Measurements from ENCODE around the gene ZNF17. TPM values are rescaled to one million over a fixed set of nuclear protein-coding genes. Genes with fewer than 3 reads are reported as not detected.

The ZNF17 gene
- total and polyA plus RNA-seq, 2 of the 8 experiments (the other 6 are each of a cell fraction or from before 2014, with no cell fraction given): 3.8 to 10.2 TPM

DNA sequence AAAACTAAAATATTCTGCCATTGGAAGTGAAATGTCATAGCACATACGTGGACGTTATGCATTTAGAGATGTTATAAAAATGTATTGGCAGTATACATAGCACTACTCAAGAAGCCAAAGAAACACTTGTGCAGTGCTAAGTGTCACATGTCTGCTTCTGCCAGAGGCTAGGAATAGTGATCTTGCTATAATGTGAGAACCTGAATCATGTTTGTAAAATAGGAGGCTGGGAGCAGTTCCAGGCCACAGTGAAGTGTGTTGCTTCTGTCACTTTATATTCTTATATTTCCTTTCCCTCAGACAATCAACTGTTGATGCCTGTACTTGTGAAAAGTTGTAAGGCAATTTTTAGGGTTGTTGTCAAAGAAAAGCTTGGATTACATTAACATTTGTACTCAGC lies 44.2 kb upstream of the ZNF17 start:
- Histone ChIP-seq H3K23ac (ENCODE audit: insufficient read length) (no peak overlapping the region), H2BK120ac (replicated peaks; ENCODE audit: low read depth, low read length) (no peak overlapping the region), H3K79me2 (ENCODE audit: control insufficient read depth in 1 of 2, insufficient read depth in 2 of 2, low read length in 2 of 2) (peaks cover 0 to 7% of the 10 kb centered on the region in 2 experiments; a peak in 1 of 4 replicates), H4K8ac (ENCODE audit: extremely low read depth, insufficient read depth, low read length) (no peak overlapping the region), H2BK20ac (ENCODE audit: low read length) (no peak overlapping the region), H3K36me3 (ENCODE audit: control insufficient read depth in 2 of 4, insufficient read depth in 4 of 4, low read length in 3 of 4) (no peaks in the 10 kb centered on the region), H3K4me3 (ENCODE audit: extremely low read depth in 1 of 4, insufficient read depth in 2 of 4, low read depth in 3 of 4, low read length in 4 of 4) (no peak overlapping the region), H3K4me2 (ENCODE audit: insufficient read depth in 1 of 2, low read depth in 2 of 2, low read length in 2 of 2) (no peak overlapping the region), H4K20me1 (replicated peaks in 1 of 2; ENCODE audit: control insufficient read depth in 1 of 2, insufficient read depth in 2 of 2, low read length in 2 of 2) (no peaks in the 10 kb centered on the region), H2BK15ac (ENCODE audit: low read length) (no peak overlapping the region), H3K4ac (replicated peaks; ENCODE audit: insufficient read length, low read depth, low read length) (no peak overlapping the region), H2BK12ac (ENCODE audit: low read depth, low read length) (no peak overlapping the region), H3K9me3 (ENCODE audit: insufficient read depth in 2 of 2, low read depth in 1 of 2, low read length in 1 of 2) (peaks cover 0 to 3% of the 10 kb centered on the region in 2 experiments; a peak in 1 of 4 replicates), H2BK5ac (ENCODE audit: low read depth, low read length) (no peak overlapping the region), H4K91ac (replicated peaks; ENCODE audit: insufficient read length, low read length) (no peak overlapping the region), H3K9ac (replicated peaks in 1 of 4; ENCODE audit: extremely low read depth in 1 of 4, low read depth in 3 of 4, low read length in 3 of 4) (no peak overlapping the region), H3K79me1 (ENCODE audit: low read depth, low read length) (no peaks in the 10 kb centered on the region; the same call in 1 of the 2 replicates), H3K14ac (ENCODE audit: insufficient read length) (no peak overlapping the region), H3K4me1 (replicated peaks in 1 of 4; ENCODE audit: control insufficient read depth in 3 of 4, insufficient read depth in 4 of 4, low read length in 3 of 4) (peaks cover 0 to 2% (median 1%) of the 10 kb centered on the region in 4 experiments; a peak in 2 of 7 replicates), H3K56ac (replicated peaks; ENCODE audit: insufficient read length, low read depth, low read length) (no peak overlapping the region), H3K18ac (ENCODE audit: extremely low read depth, low read length) (no peak overlapping the region), H2AFZ (ENCODE audit: low read length) (no peak overlapping the region), H4K5ac (ENCODE audit: insufficient read length, low read depth, low read length) (no peak overlapping the region), H3K27ac (ENCODE audit: low read depth, low read length) (no peak overlapping the region), H3K23me2 (ENCODE audit: low read depth, low read length) (peaks cover 9% of the 10 kb centered on the region), H3K27me3 (replicated peaks in 1 of 4; ENCODE audit: control insufficient read depth in 3 of 4, extremely low read depth in 1 of 4, insufficient read depth in 3 of 4, low read length in 3 of 4) (no peaks in the 10 kb centered on the region), H2AK5ac (ENCODE audit: low read depth, low read length) (no peak overlapping the region)
- POLR2A ChIA-PET (ENCODE audit: partially characterized antibody): interaction anchor here (1.3 kb wide), 1 partner anchor 23 kb away, joined by 3 read pairs; the partner anchor contains the start of gene ZNF548
- no peak for DNase-seq (ENCODE audit: low read depth in 1 of 2, low spot score in 2 of 2)
- CTCF ChIA-PET (ENCODE audit: partially characterized antibody): no interaction called here
- WGBS, 2 experiments (ENCODE audit: extremely low coverage in 1 of 2, insufficient coverage in 1 of 2, insufficient read length in 1 of 2, insufficient replicate concordance in 2 of 2, low coverage in 1 of 2, low lambda C conversion rate in 2 of 2, missing lambda C conversion rate in 1 of 2): 94% methylated on average over 2 of the region's 2 CpGs; no CpG with 5 or more reads in 1 of the 2 experiments
- no peak for FAIRE-seq
- TF ChIP-seq RFX5 (IDR thresholded peaks at IDR 0.05; ENCODE audit: borderline replicate concordance, low read depth, low read length) (no peak), HDAC6 (IDR thresholded peaks at IDR 0.05; ENCODE audit: low read depth, low read length) (no peak), TCF12 (IDR thresholded peaks at IDR 0.05; ENCODE audit: low read depth, low read length) (no peak), SIX5 (IDR thresholded peaks at IDR 0.05; ENCODE audit: low read depth, low read length) (no peak), GTF2F1 (IDR thresholded peaks at IDR 0.05; ENCODE audit: borderline replicate concordance, low read depth, low read length) (no peak), SP2 (IDR thresholded peaks at IDR 0.05; ENCODE audit: low read length) (no peak), SAP30 (IDR thresholded peaks at IDR 0.05; ENCODE audit: insufficient read depth, insufficient replicate concordance, low read length) (no peak), KDM1A (IDR thresholded peaks at IDR 0.05; ENCODE audit: borderline replicate concordance, low read length) (no peak), SP1 (IDR thresholded peaks at IDR 0.05; ENCODE audit: low read depth, low read length) (no peak)
- TF ChIP-seq, protein P1, sequence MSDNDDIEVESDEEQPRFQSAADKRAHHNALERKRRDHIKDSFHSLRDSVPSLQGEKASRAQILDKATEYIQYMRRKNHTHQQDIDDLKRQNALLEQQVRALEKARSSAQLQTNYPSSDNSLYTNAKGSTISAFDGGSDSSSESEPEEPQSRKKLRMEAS (IDR thresholded peaks at IDR 0.05): no peak
- TF ChIP-seq, protein P2, sequence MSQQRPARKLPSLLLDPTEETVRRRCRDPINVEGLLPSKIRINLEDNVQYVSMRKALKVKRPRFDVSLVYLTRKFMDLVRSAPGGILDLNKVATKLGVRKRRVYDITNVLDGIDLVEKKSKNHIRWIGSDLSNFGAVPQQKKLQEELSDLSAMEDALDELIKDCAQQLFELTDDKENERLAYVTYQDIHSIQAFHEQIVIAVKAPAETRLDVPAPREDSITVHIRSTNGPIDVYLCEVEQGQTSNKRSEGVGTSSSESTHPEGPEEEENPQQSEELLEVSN (IDR thresholded peaks at IDR 0.05): no peak
- TF ChIP-seq, protein P3, sequence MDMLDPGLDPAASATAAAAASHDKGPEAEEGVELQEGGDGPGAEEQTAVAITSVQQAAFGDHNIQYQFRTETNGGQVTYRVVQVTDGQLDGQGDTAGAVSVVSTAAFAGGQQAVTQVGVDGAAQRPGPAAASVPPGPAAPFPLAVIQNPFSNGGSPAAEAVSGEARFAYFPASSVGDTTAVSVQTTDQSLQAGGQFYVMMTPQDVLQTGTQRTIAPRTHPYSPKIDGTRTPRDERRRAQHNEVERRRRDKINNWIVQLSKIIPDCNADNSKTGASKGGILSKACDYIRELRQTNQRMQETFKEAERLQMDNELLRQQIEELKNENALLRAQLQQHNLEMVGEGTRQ (IDR thresholded peaks at IDR 0.05; ENCODE audit: low read length): no peak
